ENCODE data around the gene CCDC9B.
A peak's percentile ranks its signal among the peaks of the same experiment; 100 is the strongest.

CCDC9B gene

GRCh38 chr15:40293905-40294895, 46.5 kb downstream of the CCDC9B start:
- no peak for FAIRE-seq
- DNase-seq (ENCODE audit: insufficient read length, low spot score): no peak

GRCh38 chr15:40293006-40293405, 47.7 kb downstream of the CCDC9B start:
- DNase-seq (ENCODE audit: insufficient read length, low spot score) (no peak), FAIRE-seq (no peak)

GRCh38 chr15:40292246-40292645, 48.5 kb downstream of the CCDC9B start:
- FAIRE-seq (no peak), DNase-seq (ENCODE audit: insufficient read length, low spot score) (no peak)

GRCh38 chr15:40290918-40291574, 49.7 kb downstream of the CCDC9B start:
- DNase-seq (ENCODE audit: insufficient read length, low spot score) (no peak), FAIRE-seq (no peak)

- DNase-seq (ENCODE audit: insufficient read length, low spot score): no peak
- no peak for FAIRE-seq
Measured at GRCh38 chr15:40290545-40290917, 50.2 kb downstream of the CCDC9B start.

GRCh38 chr15:40289140-40289775, 51.5 kb downstream of the CCDC9B start:
- FAIRE-seq (no peak), DNase-seq (ENCODE audit: insufficient read length, low spot score) (no peak)

GRCh38 chr15:40287968-40288367, 52.8 kb downstream of the CCDC9B start:
- no peak for FAIRE-seq

GRCh38 chr15:40287505-40287904, 53.2 kb downstream of the CCDC9B start:
- FAIRE-seq: no peak
- DNase-seq (ENCODE audit: insufficient read length, low spot score): no peak

More at GRCh38 chr15:40287968-40288367, 52.8 kb downstream of the CCDC9B start:
- DNase-seq (ENCODE audit: insufficient read length, low spot score): no peak

- FAIRE-seq (no peak), DNase-seq (ENCODE audit: insufficient read length, low spot score) (no peak)
Measured at GRCh38 chr15:40286794-40287193, 53.9 kb downstream of the CCDC9B start.

GRCh38 chr15:40286061-40286532, 54.6 kb downstream of the CCDC9B start:
- FAIRE-seq: no peak
- no peak for DNase-seq (ENCODE audit: insufficient read length, low spot score)

- FAIRE-seq (no peak), DNase-seq (ENCODE audit: insufficient read length, low spot score) (no peak)
Measured at GRCh38 chr15:40285554-40286011, 55.2 kb downstream of the CCDC9B start.

- DNase-seq (ENCODE audit: insufficient read length, low spot score) (no peak), FAIRE-seq (no peak)
Measured at GRCh38 chr15:40285151-40285550, 55.6 kb downstream of the CCDC9B start.

- DNase-seq (ENCODE audit: insufficient read length, low spot score) (no peak), FAIRE-seq (no peak)
Measured at GRCh38 chr15:40283615-40284300, 57.0 kb downstream of the CCDC9B start.

GRCh38 chr15:40282869-40283614, 57.7 kb downstream of the CCDC9B start, which contains the start of gene ANKRD63:
Gene ANKRD63, minus strand, starts transcription at chr15:40283064. Its CDS starts 478 bp downstream, at chr15:40282586.
- FAIRE-seq: peak; percentile 4
- no peak for DNase-seq (ENCODE audit: insufficient read length, low spot score)

GRCh38 chr15:40282147-40282868, 58.4 kb downstream of the CCDC9B start:
- peak; percentile 84 for FAIRE-seq
- DNase-seq (ENCODE audit: insufficient read length, low spot score): peak; percentile 48

GRCh38 chr15:40281801-40282146, 59.0 kb downstream of the CCDC9B start:
- no peak for FAIRE-seq
- no peak for DNase-seq (ENCODE audit: insufficient read length, low spot score)

Measured in HTR-8/SVneo (cell line).